Choroid plexus epithelial cell (primary cell): ENCODE results near the gene CEMIP2.
A peak's percentile ranks its signal among the peaks of the same experiment; 100 is the strongest.

Source experiments
- DNase-seq: peaks from one replicate; pipeline ENCODE4 v3.0.0-alpha.2; 2010; ENCODE audit warnings: low read depth
- H3K4me3 ChIP-seq: 2 replicates; pipeline ENCODE4 v1.5.1; 2011; ENCODE audit warnings: low read depth, mild to moderate bottlenecking, control low read depth, low read length, moderate library complexity
- TF ChIP-seq, protein P1 (sequence below): conservative IDR thresholded peaks from 2 replicates; pipeline ENCODE4 v1.5.1; 2011; ENCODE audit warnings: low read depth, mild to moderate bottlenecking, control low read depth, inconsistent platforms, low read length, moderate library complexity

Gene CEMIP2

DNA sequence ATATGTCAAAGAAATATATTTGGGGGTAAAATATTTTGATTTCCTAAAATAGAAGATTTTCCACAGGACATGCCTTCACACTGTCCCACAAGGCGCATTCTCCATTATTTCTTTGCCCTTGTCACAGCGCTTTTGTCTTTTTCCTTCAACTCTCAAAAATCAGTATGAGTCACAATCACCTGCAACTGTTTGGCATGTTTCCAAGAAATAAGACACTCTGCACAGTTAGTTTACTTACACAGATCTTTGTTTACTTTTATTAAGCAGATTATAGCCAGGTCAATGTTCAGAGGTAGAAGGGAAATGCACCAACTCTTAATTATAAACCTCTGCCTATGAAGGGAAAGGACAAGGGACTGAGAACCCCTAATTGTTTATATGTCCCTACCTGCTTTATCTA, 9.5 kb downstream of the CEMIP2 start:
- TF ChIP-seq, protein P1, sequence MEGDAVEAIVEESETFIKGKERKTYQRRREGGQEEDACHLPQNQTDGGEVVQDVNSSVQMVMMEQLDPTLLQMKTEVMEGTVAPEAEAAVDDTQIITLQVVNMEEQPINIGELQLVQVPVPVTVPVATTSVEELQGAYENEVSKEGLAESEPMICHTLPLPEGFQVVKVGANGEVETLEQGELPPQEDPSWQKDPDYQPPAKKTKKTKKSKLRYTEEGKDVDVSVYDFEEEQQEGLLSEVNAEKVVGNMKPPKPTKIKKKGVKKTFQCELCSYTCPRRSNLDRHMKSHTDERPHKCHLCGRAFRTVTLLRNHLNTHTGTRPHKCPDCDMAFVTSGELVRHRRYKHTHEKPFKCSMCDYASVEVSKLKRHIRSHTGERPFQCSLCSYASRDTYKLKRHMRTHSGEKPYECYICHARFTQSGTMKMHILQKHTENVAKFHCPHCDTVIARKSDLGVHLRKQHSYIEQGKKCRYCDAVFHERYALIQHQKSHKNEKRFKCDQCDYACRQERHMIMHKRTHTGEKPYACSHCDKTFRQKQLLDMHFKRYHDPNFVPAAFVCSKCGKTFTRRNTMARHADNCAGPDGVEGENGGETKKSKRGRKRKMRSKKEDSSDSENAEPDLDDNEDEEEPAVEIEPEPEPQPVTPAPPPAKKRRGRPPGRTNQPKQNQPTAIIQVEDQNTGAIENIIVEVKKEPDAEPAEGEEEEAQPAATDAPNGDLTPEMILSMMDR = no peak
- H3K4me3 ChIP-seq = no peak overlapping the region
- peak; percentile 63 for DNase-seq

- TF ChIP-seq, protein P1 = no peak
- H3K4me3 ChIP-seq = no peak overlapping the region
- DNase-seq = no peak
These were observed 10.0 kb downstream of the CEMIP2 start for GRCh38 chr9:71758277-71758676.

- TF ChIP-seq, protein P1 = no peak
- H3K4me3 ChIP-seq = no peak overlapping the region
These were observed 11.6 kb downstream of the CEMIP2 start for GRCh38 chr9:71756753-71757152.

DNA sequence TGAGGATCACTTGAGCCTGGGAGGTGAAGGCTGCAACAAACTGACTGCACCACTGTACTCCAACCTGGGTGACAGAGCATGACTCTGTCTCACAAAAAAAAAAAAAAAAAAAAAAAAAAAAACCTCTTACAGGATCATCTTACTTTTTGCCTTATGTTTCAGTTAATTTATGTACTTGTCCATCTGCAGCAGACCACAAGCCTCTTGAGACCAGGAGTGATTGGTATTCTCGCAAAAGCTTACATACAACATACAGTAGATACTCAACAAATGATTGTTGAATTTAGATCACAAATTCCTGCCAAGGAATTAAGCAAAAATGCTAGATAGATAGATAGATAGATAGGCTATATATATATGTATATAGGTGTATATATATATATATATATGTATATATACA, 12.4 kb downstream of the CEMIP2 start:
- H3K4me3 ChIP-seq = no peak overlapping the region
- TF ChIP-seq, protein P1 = no peak
- DNase-seq = no peak

More at GRCh38 chr9:71756753-71757152, 11.6 kb downstream of the CEMIP2 start:
- no peak for DNase-seq

DNA sequence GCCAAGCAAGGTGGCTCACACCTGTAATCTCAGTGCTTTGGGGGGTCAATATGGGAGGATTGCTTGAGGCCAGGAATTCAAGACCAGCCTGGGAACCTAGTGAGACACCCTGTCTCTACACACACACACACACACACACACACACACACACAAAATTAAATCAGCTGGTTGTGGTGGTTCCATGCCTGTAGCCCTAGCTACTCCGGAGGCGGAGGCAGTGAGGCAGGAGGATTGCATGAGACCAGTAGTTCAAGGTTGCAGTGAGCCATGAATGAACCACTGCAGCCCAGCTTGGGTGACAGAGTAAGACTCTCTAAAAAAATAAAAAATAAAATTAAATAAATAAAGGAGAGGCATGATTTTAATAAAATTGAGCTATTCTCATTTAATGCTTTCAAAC, 13.1 kb downstream of the CEMIP2 start:
- no peak overlapping the region for H3K4me3 ChIP-seq
- TF ChIP-seq, protein P1 = no peak
- no peak for DNase-seq

GRCh38 chr9:71754151-71754550, 14.2 kb downstream of the CEMIP2 start:
- DNase-seq = no peak
- no peak overlapping the region for H3K4me3 ChIP-seq
- TF ChIP-seq, protein P1 = no peak

DNA sequence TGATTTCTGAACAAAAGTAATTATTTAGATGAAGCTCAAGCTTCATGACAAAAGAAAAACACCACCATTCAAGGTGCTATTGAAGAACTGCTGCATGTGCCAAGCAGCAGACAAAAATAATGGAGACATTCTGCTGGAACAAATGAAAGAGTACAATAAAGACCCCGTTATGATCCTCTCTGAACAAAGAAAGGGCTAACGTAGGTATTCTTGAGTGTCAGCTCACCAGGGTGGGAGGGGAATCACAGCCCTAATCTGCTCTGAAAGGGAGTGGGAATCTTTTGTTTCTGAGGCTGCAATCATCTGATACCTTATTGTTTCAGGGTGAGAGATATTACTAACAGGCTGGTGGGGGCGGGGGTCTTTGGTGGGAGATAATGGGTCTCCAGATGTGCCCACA, 15.4 kb downstream of the CEMIP2 start:
- no peak for DNase-seq
- no peak overlapping the region for H3K4me3 ChIP-seq
- TF ChIP-seq, protein P1 = no peak
